Measurements from ENCODE around the gene RRP7A. TPM values are rescaled to one million over a fixed set of nuclear protein-coding genes. Genes with fewer than 3 reads are reported as not detected.
A peak's percentile ranks its signal among the peaks of the same experiment; 100 is the strongest.
"Not testable (repeated sequence)": the region's sequence is repeated elsewhere in the genome, so short reads cannot be mapped to it uniquely, and the experiment has no call there.

RRP7A gene
- total RNA-seq, 4 donors from 2014 or later, result 9.7 to 38.6 (median 28.6) TPM

- intact Hi-C loops (cut with DNase I; ENCODE audit: low total_unique reads), result no loop called here
- Histone ChIP-seq H3K27me3 (no peaks in the 10 kb centered on the region), H3K9me3 (no peaks in the 10 kb centered on the region), H3K4me3 (no peak overlapping the region), H3K27ac (peak overlapping the region in 1 of 2 donors; percentile 62), H3K4me1 (no peaks in the 10 kb centered on the region), H3K36me3 (no peaks in the 10 kb centered on the region)
- no peak for DNase-seq
- no peak for TF ChIP-seq CTCF (IDR thresholded peaks at IDR 0.05)
- TF ChIP-seq POLR2A (IDR thresholded peaks at IDR 0.05), result no peak
Observed at GRCh38 chr22:42536166-42536565, 16.6 kb upstream of the RRP7A start.

GRCh38 chr22:42535082-42535731 lies 15.6 kb upstream of the RRP7A start:
- H3K36me3 ChIP-seq; intact Hi-C loops (cut with DNase I; ENCODE audit: low total_unique reads); H3K9me3 ChIP-seq; H3K4me1 ChIP-seq; H3K27ac ChIP-seq; H3K4me3 ChIP-seq; DNase-seq; H3K27me3 ChIP-seq: not testable (repeated sequence)

- no peaks in the 10 kb centered on the region for H3K4me1 ChIP-seq
- no peaks in the 10 kb centered on the region for H3K27me3 ChIP-seq
- H3K36me3 ChIP-seq, result no peaks in the 10 kb centered on the region
- intact Hi-C loops (cut with DNase I; ENCODE audit: low total_unique reads), result no loop called here
- H3K27ac ChIP-seq, result no peak overlapping the region
- TF ChIP-seq POLR2A (IDR thresholded peaks at IDR 0.05), result no peak
- TF ChIP-seq CTCF (IDR thresholded peaks at IDR 0.05), result no peak
- no peak overlapping the region for H3K4me3 ChIP-seq
- no peaks in the 10 kb centered on the region for H3K9me3 ChIP-seq
- DNase-seq, result no peak
Observed at GRCh38 chr22:42533638-42533977, 14.0 kb upstream of the RRP7A start.

GRCh38 chr22:42531401-42532084 lies 11.9 kb upstream of the RRP7A start:
- intact Hi-C loops (cut with DNase I; ENCODE audit: low total_unique reads), result not testable (repeated sequence)

GRCh38 chr22:42529435-42529834 lies 9.8 kb upstream of the RRP7A start:
- H3K36me3 ChIP-seq; H3K27me3 ChIP-seq; H3K4me3 ChIP-seq; H3K4me1 ChIP-seq; intact Hi-C loops (cut with DNase I; ENCODE audit: low total_unique reads); H3K27ac ChIP-seq; H3K9me3 ChIP-seq; DNase-seq: not testable (repeated sequence)

More at GRCh38 chr22:42531401-42532084, 11.9 kb upstream of the RRP7A start:
- H3K27me3 ChIP-seq, H3K4me1 ChIP-seq, H3K9me3 ChIP-seq, H3K27ac ChIP-seq, DNase-seq, H3K36me3 ChIP-seq, H3K4me3 ChIP-seq: not testable (repeated sequence)

- no peak overlapping the region for H3K4me3 ChIP-seq
- no peaks in the 10 kb centered on the region for H3K4me1 ChIP-seq
- DNase-seq, result no peak
- H3K27me3 ChIP-seq, result no peaks in the 10 kb centered on the region
- H3K9me3 ChIP-seq, result no peaks in the 10 kb centered on the region
- no peak for TF ChIP-seq POLR2A (IDR thresholded peaks at IDR 0.05)
- TF ChIP-seq CTCF (IDR thresholded peaks at IDR 0.05), result no peak
- no peak overlapping the region for H3K27ac ChIP-seq
- H3K36me3 ChIP-seq, result no peaks in the 10 kb centered on the region
- intact Hi-C loops (cut with DNase I; ENCODE audit: low total_unique reads), result no loop called here
Observed at GRCh38 chr22:42528591-42529307, 9.2 kb upstream of the RRP7A start.

Measured in uterus (tissue), 4 donors.